ENCODE results near the gene TLL2. TPM values are rescaled to one million over a fixed set of nuclear protein-coding genes. Genes with fewer than 3 reads are reported as not detected.
A peak's percentile ranks its signal among the peaks of the same experiment; 100 is the strongest.

TLL2 gene
- total RNA-seq, 4 donors from 2014 or later, result 0.40 to 0.62 TPM; not detected in 2

DNA sequence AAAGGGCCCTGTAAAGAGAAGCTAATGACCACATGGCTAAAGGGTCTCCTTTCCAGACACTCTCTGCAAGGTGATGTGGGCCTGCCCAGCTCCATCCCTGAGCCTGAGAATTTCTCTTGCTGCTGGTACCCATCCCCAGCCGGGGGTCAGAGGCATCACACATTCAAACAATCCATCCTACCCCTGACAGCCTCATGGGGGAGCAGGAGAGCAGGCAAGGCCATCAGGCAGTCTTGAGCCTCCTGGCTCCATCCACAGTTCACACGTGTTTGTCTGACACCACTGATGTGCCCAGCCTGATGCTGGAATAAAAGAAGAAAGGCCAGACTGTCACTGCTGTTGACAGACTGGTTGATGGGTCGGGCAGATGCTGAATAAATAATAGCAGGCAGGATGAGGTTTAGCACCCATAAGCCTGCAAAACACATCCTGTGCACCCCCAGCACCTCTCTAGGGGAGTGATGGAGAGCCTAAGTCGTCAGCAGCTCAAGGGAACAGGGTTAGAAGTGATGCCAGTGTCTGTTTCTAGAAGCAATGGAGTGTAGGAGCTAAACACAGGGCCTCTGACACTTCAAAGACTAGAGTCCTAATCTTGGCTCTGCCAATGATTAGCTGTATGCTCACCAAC, 43.5 kb downstream of the TLL2 start:
- intact Hi-C loops (cut with DNase I), result no loop called here
- H3K36me3 ChIP-seq, result no peaks in the 10 kb centered on the region
- peaks cover 0 to 82% (median 0%) of the 10 kb centered on the region in 4 donors for H3K27me3 ChIP-seq
- H3K4me3 ChIP-seq, result no peak overlapping the region
- no peaks in the 10 kb centered on the region for H3K9me3 ChIP-seq
- WGBS, 2 donors, result 7 to 27% methylated on average over 3 to 4 of the region's 4 CpGs
- H3K4me1 ChIP-seq, result no peaks in the 10 kb centered on the region
- TF ChIP-seq POLR2A (IDR thresholded peaks at IDR 0.05), result no peak
- TF ChIP-seq, protein P1, sequence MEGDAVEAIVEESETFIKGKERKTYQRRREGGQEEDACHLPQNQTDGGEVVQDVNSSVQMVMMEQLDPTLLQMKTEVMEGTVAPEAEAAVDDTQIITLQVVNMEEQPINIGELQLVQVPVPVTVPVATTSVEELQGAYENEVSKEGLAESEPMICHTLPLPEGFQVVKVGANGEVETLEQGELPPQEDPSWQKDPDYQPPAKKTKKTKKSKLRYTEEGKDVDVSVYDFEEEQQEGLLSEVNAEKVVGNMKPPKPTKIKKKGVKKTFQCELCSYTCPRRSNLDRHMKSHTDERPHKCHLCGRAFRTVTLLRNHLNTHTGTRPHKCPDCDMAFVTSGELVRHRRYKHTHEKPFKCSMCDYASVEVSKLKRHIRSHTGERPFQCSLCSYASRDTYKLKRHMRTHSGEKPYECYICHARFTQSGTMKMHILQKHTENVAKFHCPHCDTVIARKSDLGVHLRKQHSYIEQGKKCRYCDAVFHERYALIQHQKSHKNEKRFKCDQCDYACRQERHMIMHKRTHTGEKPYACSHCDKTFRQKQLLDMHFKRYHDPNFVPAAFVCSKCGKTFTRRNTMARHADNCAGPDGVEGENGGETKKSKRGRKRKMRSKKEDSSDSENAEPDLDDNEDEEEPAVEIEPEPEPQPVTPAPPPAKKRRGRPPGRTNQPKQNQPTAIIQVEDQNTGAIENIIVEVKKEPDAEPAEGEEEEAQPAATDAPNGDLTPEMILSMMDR (IDR thresholded peaks at IDR 0.05), result peak in 3 of 6 experiments; percentile 21 to 50 (median 25)
- H3K27ac ChIP-seq, result no peak overlapping the region
- no peak for DNase-seq

DNA sequence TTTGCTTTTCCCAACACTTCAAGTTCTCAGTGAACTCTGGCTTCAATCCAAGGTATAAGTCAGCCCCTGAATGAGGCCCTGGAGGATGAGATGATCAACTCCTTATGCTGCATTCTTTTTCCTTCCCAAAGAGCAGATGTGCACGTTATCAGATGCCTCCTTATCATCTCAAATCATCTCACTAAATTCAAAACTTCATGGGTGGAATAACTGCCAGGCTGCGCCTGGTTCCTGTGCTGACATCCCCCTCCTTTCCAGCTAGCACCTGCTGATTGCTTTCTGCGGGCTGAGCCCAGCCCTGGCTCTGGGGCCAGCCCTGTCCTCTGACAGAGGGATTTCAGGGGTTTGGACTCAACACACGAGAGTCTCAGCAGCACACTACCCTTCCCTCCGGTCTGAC, 44.9 kb downstream of the TLL2 start:
- DNase-seq, result no peak
- WGBS, 2 donors, result 33 to 56% methylated on average over 4 to 5 of the region's 5 CpGs
- Histone ChIP-seq H3K27me3 (peaks cover 0 to 75% (median 0%) of the 10 kb centered on the region in 4 donors), H3K36me3 (no peaks in the 10 kb centered on the region), H3K4me3 (no peak overlapping the region), H3K27ac (no peak overlapping the region), H3K4me1 (no peaks in the 10 kb centered on the region), H3K9me3 (no peaks in the 10 kb centered on the region)
- intact Hi-C loops (cut with DNase I), result no loop called here
- TF ChIP-seq POLR2A (IDR thresholded peaks at IDR 0.05), result no peak
- TF ChIP-seq, protein P1 (IDR thresholded peaks at IDR 0.05), result no peak

DNA sequence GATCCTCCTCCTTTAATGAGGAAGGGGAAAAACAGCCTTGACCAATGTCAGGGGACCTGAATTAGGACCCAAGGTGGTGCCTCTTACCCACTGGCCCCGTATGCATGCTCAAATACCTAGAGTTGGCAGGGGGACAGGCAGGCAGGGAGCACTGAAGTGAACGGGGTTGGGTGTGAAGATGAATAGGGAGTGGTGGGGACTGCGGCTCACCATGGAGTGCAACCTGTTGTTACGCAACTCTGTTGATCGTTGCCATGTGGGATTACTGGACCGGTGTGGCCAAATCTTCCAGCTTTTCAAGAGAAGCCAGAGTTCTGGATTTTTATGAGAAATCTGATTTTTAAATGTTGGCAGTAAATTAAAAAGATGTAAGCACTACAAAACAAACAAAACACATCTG, 48.1 kb downstream of the TLL2 start:
- 64 to 72% methylated on average over 6 of the region's 6 CpGs for WGBS, 2 donors
- Histone ChIP-seq H3K27me3 (peaks cover 0 to 56% (median 0%) of the 10 kb centered on the region in 4 donors), H3K36me3 (no peaks in the 10 kb centered on the region), H3K27ac (no peak overlapping the region), H3K9me3 (no peaks in the 10 kb centered on the region), H3K4me3 (no peak overlapping the region), H3K4me1 (no peaks in the 10 kb centered on the region)
- DNase-seq, result no peak
- intact Hi-C loops (cut with DNase I), result no loop called here
- TF ChIP-seq POLR2A (IDR thresholded peaks at IDR 0.05), result no peak

DNA sequence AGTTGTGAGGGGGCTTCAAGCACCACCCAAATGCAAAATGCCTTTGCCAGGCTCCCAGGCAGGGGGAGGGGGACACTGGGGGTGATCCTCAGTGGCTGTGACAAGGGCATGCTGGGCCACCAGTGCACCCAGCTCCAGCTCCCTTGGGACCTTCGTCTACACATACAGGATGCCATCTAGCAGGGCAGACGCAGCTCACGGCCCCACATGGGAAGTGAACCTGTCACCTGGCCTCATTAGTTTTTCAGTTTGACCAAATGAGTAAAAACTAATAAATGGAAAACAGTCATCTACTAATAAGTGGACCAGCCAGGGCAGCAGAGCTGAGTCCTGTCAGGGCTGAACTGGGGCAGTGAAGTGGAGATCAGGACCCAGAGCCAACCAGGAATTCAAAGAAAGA, 50.2 kb downstream of the TLL2 start:
- WGBS, 2 donors, result 65 to 96% methylated on average over 2 to 3 of the region's 3 CpGs
- no peak for DNase-seq
- Histone ChIP-seq H3K36me3 (no peaks in the 10 kb centered on the region), H3K4me3 (no peak overlapping the region), H3K27me3 (peaks cover 0 to 38% (median 0%) of the 10 kb centered on the region in 4 donors), H3K9me3 (no peaks in the 10 kb centered on the region), H3K4me1 (no peaks in the 10 kb centered on the region), H3K27ac (no peak overlapping the region)
- TF ChIP-seq, protein P1 (IDR thresholded peaks at IDR 0.05), result no peak
- TF ChIP-seq POLR2A (IDR thresholded peaks at IDR 0.05), result no peak
- intact Hi-C loops (cut with DNase I), result no loop called here

DNA sequence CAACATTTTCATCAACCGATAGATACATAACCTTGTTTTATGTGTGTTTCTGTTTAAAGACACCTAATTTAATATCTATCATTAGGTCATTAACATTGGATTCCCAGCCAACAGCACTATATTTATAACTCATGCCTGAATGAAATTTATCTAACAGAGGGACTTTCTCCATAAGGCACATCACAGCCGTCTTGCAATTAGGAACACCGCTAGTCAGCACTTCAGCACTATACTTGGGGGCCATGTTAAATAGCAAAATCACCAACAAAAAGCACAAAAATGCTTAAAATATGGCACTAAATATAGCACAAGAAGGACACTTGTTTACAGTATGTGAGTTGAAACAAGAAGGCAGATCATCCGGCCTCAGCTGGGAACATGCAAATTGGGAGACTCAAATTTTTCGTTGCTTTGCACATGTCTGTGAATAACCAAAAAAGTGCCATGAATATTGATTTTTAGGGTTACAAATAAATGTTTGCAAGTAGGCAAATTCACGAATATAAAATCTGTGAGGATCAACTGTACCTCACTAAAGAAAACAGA, 51.0 kb downstream of the TLL2 start:
- Histone ChIP-seq H3K36me3 (no peaks in the 10 kb centered on the region), H3K4me3 (no peak overlapping the region), H3K4me1 (no peaks in the 10 kb centered on the region), H3K27ac (no peak overlapping the region), H3K9me3 (no peaks in the 10 kb centered on the region), H3K27me3 (peaks cover 0 to 36% (median 0%) of the 10 kb centered on the region in 4 donors)
- 72 to 73% methylated on average over 6 of the region's 6 CpGs for WGBS, 2 donors
- no peak for DNase-seq
- intact Hi-C loops (cut with DNase I), result no loop called here
- no peak for TF ChIP-seq POLR2A (IDR thresholded peaks at IDR 0.05)
- TF ChIP-seq, protein P1 (IDR thresholded peaks at IDR 0.05), result no peak

All from esophagus squamous epithelium (tissue), 5 donors.